A673 (cell line): Measurements from ENCODE around the gene PUDP.

Source experiments
- EZH2 ChIP-seq: fragments of 200-600 bp; sonication (generic); IDR thresholded peaks from 2 replicates; pipeline ENCODE4 v1.6.1; 2017; ENCODE audit warnings: borderline replicate concordance, low read depth, mild to moderate bottlenecking, mixed read lengths, antibody characterized with exemption, low read length; ENCODE audit not compliant: poor library complexity, severe bottlenecking
- TF ChIP-seq, protein P1 (sequence below): fragments of 300-800, 200-600 bp; sonication (generic); conservative IDR thresholded peaks from 2 replicates; pipeline ENCODE4 v1.5.1; 2017; ENCODE audit warnings: low read depth, mild to moderate bottlenecking, antibody characterized with exemption, low read length, moderate library complexity, mixed read lengths

DNA sequence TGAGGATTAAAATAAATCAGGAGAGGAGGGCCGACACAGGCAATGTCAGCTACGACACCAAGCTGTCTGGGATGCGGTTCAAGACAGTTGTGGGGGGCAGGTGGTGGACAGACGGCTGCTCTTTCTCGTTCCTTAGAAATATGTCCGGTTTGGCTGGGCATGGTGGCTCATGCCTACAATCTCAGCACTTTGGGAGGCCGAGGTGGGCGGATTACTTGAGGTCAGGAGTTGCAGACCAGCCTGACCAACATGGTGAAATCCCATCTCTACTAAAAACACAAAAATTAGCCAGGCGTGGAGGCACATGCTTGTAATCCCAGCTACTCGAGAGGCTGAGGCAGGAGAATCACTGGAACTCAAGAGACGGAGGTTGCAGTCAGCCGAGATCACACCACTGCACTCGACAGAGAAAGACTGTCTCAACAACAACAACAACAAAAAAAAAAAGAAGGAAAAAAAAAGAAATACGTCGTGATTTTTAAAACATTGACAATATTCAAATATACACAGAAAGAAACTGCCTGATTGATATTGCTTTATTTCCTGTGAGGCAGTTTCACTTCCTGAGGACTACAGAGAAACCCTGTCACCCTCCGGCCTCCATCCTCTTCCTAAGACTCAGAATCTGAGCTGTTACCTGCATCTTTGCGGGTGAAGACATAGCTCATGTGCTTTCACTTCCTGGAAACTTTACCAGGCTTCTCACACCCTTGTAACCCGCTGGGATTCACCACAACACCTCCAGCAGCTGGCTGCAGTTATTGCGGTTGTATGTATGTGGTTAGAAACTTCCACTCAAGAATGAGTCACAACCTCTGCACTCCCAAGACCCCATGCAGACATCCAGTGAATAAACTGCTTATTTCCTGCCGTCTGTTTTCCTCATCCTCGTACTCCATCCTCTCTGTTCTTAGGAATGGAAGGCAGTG is 64.2 kb downstream of the PUDP start:
- TF ChIP-seq, protein P1, sequence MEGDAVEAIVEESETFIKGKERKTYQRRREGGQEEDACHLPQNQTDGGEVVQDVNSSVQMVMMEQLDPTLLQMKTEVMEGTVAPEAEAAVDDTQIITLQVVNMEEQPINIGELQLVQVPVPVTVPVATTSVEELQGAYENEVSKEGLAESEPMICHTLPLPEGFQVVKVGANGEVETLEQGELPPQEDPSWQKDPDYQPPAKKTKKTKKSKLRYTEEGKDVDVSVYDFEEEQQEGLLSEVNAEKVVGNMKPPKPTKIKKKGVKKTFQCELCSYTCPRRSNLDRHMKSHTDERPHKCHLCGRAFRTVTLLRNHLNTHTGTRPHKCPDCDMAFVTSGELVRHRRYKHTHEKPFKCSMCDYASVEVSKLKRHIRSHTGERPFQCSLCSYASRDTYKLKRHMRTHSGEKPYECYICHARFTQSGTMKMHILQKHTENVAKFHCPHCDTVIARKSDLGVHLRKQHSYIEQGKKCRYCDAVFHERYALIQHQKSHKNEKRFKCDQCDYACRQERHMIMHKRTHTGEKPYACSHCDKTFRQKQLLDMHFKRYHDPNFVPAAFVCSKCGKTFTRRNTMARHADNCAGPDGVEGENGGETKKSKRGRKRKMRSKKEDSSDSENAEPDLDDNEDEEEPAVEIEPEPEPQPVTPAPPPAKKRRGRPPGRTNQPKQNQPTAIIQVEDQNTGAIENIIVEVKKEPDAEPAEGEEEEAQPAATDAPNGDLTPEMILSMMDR: no peak
- TF ChIP-seq EZH2: no peak
